GM12874 (cell line): ENCODE results near the gene ITIH5.
A peak's percentile ranks its signal among the peaks of the same experiment; 100 is the strongest.

ENCODE experiments used
- CTCF ChIP-seq: IDR thresholded peaks from 2 replicates; pipeline ENCODE4 v1.5.1; 2011; ENCODE audit warnings: low read depth, mild to moderate bottlenecking, control low read depth, low read length, moderate library complexity; ENCODE audit not compliant: insufficient read depth

Gene ITIH5

GRCh38 chr10:7625009-7625408 is 41.8 kb downstream of the ITIH5 start:
- no peak for TF ChIP-seq CTCF

DNA sequence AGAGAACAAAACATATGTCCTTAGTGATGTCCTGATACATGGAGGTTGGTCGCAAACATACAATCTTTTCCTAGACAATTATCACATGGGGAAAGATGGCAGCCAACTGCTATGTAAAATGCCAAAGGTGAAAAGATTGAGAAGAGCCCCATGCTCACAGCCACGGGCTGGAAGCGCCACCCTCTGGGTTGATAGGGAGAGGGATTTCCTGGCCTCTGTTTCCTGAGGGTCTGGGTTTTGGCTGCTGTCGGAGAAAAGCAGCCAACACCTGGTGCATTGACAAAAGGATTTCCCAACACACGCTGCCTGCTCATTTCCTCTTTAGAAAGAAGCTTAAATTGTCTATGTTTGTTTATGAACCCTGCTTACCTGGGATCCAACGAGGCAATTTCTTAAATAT is 43.8 kb downstream of the ITIH5 start:
- TF ChIP-seq CTCF, result 0 out of 2 replicates have a peak, but pooled peaks have one; percentile 14

GRCh38 chr10:7618461-7618860 is 48.3 kb downstream of the ITIH5 start:
- no peak for TF ChIP-seq CTCF

GRCh38 chr10:7611909-7612308 is 54.9 kb downstream of the ITIH5 start:
- no peak for TF ChIP-seq CTCF

DNA sequence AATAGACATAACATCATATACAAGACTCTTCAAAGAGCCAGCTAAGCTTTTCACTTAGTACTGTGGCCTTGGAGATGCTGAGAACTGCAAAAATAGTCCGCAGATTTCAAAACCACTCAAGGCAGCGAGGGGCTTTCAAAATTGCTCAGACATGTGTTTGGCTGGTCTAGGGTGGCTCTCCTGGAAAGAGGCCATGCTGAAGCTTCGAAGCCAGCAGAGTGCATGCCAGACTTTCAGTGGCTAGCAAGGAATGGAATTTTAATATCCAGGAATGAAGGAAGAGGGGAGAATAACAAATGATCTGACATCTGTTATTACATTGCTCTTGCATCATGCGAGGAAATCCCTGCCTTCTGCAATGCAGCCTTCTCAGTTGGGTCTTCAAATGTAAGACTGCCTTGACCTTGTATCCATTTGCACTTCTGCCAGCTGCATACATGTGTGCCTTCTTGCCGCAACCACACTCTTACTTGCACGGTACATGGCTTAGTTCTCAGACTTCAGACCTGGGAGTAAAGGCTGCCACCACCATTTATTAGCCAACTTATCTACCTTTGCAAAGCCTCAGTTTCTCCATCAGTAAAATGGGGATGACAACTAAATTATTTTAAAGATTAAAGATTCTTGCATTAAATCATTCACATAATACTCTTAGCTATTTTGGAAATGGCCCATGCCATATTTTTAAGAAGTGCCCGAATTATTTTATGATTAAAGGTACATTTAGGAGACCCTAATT is 55.9 kb downstream of the ITIH5 start:
- no peak for TF ChIP-seq CTCF

GRCh38 chr10:7610026-7610425 is 56.7 kb downstream of the ITIH5 start:
- TF ChIP-seq CTCF, result no peak

- no peak for TF ChIP-seq CTCF
These were observed 57.2 kb downstream of the ITIH5 start for GRCh38 chr10:7609556-7609955.
